Activated T-helper 9 cell treated with anti-CD3 and anti-CD28 coated beads, Interleukin-2, amount 50 U/mL, for 16 hours (primary cell): ENCODE data around the gene EFCAB14.
A peak's percentile ranks its signal among the peaks of the same experiment; 100 is the strongest.
"Not testable (repeated sequence)": the region's sequence is repeated elsewhere in the genome, so short reads cannot be mapped to it uniquely, and the experiment has no call there.

Experiments
- DNase-seq: peaks from one replicate; pipeline ENCODE4 v3.0.0-alpha.2; 2020; ENCODE audit warnings: low read depth

The EFCAB14 gene

DNA sequence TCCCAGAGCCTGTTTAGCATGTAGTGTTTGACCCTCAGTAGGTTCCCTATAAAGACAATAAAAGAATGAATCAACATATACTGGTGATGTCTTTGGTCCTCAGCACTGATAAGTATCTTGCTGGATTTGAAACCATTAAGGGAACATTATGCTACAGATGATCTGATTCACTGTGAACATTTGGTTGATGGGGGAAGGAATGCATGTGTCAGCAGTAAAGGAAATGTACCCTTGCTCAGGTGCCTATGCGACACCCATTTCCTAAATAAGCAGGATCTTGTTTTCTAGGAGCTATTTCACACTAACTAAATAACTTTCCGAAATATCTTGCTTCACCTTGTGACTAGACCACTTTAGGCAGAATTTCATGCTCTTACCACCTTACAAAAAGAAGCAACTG is 34.2 kb downstream of the EFCAB14 start:
- no peak for DNase-seq

DNA sequence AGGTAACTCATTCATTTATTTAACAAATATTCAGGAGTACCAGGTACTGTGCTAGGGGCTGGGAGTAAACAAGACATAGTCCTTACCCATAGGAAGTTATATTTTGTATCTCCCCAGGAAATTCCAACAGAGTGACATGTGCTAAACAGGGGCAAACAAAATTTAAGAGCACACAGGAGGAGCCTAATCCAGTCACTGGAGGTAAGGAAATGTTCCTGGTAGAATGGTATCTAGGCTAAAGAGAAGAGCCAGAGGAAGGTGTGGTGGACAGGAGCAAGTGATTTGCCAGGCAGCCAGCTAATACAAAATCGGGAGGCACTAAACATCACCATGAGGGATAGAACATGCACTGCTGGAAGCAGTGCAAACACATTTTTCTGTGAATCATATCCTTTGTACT is 36.9 kb downstream of the EFCAB14 start:
- DNase-seq = no peak

DNA sequence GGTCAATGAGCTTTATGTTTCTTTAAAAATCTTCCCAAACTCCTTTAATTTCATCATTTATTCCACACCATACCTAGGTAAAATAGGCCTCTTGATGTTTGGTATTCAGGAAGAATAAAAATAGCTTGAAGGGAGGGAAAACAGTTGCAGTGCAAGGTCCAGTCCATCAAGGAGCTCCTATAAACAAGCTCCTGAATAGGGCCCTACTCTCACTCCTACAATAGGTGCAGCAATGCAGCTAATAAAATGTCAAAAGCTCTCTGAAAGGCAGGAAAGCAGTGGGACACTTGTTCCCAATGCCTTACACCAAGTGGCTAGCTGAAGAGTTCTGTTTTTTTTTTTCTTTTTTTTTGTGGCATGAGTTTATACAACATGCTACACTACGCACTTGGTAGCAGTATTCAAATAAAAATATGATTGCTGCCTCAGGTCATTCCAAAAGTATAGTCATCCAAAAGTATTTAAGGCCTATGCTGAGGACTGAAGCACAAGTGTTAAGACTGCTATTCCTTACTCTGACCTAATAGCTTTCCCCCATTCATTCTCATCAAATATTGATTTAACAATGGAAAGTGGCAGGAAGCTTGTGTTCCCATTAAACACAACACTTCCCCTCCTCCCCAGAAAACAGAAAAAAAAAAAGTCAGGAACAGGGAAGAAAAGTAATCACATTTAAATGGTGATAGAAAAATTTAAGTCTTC is 37.4 kb downstream of the EFCAB14 start:
- no peak for DNase-seq

DNA sequence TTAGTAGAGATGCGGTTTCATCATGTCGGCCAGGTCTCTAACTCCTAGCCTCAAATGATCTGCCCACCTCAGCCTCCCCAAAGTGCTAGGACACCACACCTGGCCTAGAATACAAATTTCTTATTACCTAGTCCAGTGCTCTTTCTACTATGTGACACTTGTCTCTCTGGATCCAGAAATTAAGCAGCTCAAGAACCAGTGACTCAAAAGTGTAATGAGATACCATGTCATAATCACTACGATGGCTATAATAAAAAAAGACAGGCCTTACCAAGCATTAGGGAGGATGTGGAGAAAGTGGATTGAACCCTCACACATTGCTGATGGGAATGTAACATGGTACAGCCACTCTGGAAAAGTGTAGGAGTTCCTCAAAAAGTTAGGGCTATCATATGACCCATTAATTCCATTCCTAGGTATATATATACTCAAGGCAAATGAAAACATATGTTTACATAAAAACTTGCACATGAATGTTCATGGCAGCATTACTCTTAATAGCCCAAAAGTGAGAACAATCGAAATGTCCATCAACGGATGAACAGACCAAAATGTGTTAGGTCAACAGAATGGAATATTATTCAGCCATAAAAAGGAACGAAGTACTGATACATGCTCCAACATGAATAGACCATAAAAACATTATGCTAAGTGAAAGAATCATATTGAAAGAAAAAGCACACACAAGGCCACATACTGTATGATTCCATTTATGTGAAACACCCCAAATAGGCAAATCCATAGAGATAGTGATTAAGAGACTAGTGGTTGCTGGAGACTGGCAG is 38.9 kb downstream of the EFCAB14 start:
- no peak for DNase-seq

DNA sequence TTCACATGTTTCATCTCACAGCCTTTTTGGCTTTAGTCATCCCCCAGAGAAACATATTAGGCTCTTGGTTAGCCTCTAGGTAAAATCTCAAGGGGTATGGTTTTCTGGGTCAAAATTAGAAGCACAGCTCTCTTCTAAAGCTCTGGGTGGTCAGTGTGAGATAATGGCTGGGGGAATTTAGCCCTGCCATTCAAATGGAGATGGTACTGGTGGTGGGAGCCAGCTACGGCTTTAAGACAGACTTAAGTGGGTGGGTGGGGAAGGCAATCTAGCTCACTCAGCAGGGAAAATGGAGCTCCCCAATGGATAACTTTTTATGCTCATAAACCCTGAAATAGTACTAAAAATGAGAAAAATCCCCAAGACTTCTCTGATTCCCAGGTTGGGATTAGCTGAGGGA is 41.6 kb downstream of the EFCAB14 start:
- no peak for DNase-seq

DNA sequence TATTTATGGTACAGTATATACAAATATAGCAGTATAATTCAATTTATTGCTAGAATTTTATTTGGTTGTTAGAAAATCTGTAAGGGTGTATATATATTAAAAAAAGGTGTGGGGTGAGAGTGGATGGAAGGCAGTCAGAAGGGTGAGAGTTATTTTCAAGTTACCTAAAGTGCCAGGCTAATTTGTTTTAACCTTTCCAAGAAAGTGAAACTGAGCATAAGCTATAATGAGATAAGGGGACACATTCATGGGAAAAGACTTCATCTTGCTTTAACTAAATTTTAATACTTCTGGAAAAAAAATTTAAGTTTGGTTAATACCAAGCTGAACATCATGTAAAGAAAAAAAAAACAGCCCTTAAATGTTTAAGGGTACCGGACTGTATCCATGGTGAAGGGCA is 42.4 kb downstream of the EFCAB14 start:
- no peak for DNase-seq

DNA sequence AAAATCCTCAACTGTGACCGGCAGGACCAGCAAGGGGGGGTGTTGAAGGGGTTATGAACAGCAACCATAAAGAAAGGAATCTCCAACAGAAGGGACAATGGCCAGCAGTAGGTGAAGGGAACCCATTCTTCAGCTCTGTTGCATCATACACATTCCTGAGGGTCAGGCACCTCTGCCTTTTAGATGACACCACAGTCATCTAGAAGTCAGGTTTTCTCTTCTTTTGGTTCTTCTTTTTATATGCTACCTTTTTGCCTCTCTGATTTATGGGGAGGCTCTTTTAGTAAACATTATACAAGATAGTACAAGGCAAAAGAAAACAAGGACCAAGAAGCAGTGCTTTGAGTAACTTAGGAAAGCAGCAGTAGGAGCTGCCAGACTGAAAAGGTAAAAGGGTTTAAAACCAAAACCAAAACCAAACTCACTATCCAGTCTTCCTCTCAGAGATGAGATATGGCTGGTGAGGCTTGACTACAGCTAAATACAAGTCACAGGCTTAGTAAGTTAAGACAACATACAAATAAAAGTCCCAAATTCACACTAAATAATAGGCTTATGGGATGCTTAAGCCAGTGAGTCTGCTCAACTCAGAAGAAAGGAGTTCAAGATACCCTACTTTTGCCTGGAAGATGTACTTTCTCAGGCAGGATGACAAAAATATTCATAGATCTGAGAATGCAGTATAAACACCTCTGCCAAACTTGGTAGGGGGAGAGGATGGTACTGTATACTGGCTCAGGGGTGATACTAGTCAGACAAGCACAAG is 43.2 kb downstream of the EFCAB14 start:
- DNase-seq = no peak

DNA sequence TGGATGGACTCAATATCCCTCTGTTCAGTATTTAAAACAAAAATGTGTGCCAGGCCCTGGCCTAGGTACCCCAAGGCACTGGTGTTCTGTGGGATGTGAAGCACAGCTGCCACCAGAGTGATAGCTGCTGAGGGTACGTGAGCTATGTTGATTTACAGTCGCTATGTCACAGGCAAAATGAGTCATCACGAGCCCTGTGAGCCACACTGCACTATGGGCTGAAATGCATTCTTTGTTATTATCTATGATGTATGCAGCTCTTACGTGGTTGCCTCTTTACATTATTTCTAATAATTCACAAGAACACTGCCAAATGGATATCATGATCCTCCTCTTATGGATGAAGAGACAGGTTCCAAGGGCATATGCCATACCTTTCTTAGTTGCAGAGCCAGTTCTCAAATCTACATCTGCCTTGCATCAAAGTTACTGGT is 45.1 kb downstream of the EFCAB14 start:
- no peak for DNase-seq

DNA sequence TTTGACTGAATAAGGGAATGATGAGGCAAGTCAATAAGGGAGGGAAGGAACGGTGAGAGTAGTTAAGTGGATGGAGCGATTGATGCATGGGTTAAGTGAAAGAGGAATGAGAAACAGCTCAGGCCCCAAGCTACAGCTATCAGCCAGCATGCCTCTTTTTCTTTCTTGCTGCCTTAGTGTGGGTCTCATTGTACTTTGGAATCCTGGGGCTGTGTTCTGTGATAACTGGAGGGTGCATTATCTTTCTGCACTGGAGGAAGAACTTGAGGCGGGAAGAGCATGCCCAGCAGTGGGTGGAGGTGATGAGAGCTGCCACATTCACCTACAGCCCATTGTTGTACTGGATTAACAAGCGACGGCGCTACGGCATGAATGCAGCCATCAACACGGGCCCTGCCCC is 46.2 kb downstream of the EFCAB14 start:
- DNase-seq = no peak

DNA sequence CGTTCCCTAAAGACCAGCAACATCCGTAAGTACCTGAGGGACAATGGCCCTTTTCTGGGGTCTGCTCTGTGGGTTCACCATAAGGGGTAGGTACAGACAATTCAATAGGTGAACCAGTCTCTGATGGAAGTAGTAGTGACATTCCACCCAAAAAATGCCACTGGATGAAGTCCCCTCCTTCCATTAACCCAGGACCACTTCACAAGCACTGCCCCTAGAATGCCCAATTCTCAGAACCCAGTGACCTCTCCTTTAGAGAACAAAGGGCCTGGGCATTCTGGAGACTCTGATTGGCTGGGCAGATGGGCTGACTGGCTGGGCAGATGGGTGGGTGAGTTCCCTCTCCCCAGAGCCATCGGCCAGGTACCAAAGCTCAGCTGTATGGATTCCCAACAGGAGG is 47.4 kb downstream of the EFCAB14 start, which contains the start of gene TEX38:
TEX38 (plus strand) TSS at position 301 of the 400 bp plus-strand sequence; CDS start at position 382, 81 bp downstream.
- no peak for DNase-seq

DNA sequence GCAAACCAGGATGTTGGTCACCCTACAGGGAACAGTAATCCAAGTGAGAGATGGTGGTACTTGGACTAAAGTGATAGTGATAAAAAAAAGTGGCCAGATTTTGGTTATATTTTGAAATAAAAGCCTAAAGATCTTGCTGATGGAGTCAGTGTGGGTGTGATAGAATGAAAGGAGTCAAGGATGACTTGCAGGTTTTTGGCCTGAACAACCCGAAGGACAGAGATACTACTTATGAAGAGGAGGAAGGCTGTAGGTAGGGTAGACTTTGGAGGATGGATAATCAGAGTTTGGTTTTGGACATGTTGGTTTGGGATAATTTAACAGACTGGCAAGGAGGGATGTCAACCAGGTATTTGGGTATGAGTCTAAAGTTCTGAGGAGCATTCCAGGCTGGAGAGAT is 48.8 kb downstream of the EFCAB14 start:
- DNase-seq = no peak

DNA sequence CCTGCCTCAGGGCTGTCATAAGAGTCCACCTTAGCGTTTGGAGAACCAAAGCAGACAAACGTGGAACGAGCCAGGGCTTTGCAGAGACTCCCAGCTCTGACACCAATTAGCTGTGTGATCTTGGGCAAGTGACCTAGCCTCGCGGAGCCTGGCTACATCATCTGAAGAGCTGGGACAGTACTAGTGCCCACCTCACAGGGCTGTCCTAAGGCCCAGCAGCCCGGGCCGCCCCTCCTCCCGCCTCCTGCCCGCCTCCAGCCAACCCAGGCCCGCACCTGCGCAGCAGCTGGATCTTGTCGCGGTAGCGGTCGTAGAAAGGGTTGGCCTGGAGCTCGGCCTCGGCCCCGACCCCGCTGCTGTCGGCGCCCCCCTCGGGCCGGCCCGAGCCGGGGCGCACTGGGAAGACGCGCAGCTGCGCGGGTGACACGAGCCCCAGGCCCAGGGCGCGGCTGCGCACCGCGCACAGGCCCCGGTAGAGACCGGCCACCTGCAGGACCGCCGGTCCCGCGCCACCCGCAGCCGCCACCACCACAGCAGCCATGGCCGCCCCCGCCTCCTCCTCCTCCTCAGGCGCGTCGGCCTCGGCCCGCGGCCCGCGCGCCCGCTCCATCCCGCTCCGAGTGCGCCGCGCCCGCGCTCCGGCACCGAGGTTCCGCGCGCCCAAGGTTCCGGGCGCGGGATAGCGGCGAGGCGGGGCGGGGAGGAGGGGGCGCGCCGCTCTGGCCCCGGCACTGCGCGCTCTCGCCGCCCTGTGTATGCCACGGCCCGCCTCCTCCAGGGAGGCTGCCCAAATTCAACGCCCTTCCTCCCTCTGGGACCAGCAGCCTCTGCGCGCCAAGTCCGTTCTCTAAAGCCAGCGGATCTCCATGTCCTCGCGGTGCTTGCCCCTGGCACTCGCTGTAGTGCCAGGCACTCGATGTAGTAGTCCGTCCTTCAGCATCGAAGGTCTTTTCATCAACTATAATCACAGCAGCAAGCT is 50.8 kb downstream of the EFCAB14 start, which contains the start of gene ATPAF1:
ATPAF1 (minus strand) TSS at position 583 of the 979 bp plus-strand sequence; CDS start at position 541, 42 bp downstream.
- DNase-seq = peak; percentile 44

DNA sequence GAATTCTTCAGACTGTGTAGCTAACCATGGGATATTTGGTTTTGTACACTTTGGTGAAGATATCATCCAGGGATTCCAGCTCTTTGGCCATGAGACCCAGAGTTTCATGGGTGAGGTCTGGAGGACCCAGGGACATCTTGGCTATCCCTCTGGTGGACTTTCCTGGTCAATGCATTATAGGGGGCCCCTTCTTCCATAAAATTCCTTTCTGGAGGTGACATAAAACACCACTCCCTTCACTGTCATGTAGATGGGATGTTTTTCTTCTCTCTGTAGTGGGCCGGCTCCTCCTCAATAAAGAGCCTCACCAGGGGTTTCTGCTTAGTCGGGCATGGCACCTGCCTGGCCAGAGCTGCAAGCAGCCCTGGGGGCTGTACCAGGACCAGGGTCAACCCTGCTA is 52.9 kb downstream of the EFCAB14 start:
- DNase-seq = no peak

DNA sequence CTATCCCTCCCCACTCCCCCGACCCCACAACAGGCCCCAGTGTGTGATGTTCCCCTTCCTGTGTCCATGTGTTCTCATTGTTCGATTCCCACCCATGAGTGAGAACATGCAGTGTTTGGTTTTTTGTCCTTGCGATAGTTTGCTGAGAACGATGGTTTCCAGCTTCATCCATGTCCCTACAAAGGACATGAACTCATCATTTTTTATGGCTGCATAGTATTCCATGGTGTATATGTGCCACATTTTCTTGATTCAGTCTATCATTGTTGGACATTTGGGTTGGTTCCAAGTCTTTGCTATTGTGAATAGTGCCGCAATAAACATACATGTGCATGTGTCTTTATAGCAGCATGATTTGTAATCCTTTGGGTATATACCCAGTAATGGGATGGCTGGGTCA is 56.0 kb downstream of the EFCAB14 start:
- not testable (repeated sequence) for DNase-seq

DNA sequence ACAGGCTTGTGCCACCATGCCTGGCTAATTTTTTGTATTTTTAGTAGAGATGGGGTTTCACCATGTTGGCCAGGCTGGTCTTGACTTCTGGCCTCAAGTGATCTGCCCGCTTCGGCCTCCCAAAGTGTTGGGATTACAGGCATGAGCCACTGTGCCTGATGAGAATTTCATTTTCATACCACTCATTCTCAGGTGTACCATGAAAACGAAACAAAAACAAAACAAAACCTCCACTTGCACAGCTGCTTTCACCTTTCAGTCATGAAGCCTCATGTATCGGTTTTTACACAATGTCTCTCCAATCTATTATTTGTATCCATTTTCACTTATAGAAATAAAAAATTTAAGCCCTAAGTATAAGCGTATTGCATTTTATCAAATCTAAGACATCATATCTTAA is 58.8 kb downstream of the EFCAB14 start:
- not testable (repeated sequence) for DNase-seq

DNA sequence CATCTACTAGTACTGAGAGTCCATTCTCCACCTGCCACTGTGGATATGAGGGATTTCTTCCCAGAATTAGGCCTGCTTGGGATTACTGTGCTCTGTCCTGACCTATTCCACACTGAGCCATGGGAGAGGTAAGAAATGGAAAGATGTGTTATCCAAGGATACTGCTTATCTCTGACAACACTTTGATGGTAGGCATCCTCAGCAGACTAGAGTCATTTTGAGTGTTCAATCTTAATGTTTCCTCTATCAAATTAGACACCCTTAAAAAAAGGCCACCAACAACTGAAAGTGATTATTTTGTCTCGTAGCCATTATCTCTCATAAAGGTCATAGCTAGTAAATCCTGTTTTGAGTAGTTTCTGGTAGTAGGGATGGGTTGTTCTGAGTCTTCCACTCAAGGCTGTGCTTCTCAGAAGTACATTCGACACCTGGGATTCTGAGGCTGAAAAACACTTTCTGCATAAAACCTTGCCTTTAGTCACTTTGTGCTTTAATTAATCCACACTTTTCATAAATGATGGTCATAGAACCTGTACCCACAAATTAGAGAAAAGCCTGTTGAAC is 59.5 kb downstream of the EFCAB14 start:
- DNase-seq = no peak

DNA sequence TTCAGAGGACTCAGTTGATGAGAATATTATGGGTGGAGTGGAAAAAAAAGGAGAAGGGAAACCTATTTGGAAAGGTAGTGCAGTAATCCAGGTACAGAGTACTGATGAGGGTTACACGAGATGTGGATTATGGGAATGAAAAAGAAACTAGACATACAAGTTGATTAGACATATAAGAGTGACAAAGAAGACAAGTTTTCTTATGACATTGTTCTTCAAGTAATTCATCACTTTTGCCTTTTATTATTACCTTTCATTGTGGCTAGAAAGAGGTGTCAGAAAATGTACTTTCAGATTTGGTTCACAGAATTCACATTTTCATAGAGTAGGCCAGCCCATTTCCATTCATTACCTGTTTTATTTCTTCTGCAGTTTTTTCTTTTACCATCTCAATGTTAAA is 61.1 kb downstream of the EFCAB14 start:
- DNase-seq = no peak

DNA sequence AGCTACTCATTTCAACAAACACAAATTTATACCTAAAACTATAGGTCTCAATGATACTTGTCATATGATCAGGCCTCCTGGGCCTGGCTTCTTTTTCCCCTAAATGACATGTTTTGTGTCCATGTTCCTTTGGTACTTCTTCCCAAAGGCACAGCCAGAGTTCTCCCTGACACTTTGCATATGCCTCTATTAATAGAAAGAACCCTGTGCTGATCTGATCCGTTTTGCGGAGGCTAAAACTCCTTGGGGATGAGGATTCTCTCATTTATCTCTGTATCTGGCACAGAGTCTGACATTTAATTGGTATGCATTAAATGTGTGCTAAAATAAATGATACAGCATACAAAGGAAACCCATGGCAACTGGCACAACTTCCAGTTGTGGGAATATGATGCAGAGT is 62.3 kb downstream of the EFCAB14 start:
- no peak for DNase-seq

DNA sequence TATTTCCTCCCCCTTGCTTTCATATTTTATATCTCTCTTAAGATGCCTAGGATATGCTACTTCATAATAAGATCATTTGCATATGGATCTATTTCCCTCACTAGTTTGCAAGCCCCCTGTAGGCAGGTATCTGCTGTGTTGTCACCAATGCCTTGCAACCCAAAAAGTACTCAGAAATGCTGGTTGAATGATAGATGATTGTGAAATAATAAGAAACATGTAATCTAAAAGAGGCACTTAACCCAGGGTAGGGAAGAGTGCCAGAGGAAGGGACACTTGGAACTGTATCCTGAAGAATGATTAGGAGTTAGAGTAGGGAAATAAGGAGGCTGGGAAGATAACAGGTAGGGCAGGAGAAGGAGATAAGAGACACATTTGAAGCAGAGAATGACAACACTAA is 63.1 kb downstream of the EFCAB14 start:
- DNase-seq = no peak

DNA sequence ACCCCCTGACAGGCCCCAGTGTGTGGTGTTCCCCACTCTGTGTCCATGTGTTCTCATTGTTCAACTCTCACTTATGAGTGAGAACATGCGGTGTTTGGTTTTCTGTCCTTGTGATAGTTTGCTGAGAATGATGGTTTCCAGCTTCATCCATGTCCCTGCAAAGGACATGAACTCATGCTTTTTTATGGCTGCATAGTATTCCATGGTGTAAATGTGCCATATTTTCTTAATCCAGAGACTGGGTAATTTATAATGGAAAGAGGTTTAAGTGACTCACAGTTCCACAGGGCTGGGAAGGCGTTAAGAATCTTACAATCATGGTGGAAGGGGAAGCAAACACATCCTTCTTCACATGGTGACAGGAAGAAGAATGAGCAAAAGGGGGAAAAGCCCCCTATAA is 64.2 kb downstream of the EFCAB14 start:
- DNase-seq = not testable (repeated sequence)

DNA sequence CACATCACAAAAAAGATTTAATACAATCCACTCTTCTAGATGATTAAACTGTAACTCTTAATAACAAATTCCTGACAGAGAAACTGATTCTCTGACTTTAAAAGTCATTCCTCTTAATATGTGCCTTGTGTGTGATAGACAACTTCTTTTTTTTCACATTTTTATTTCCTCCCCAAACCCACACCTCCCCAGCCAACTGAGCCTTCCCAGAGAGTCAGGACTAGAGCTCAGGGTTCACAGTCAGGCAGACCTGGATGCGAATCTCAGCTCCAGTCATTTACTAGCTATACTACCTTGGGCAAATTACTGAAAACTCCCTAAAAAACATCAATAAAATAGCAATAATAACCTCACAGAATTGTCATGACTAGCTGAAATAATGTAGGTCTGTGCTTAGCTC is 64.9 kb downstream of the EFCAB14 start:
- DNase-seq = no peak
